ENCODE results near the gene MNT. TPM values are rescaled to one million over a fixed set of nuclear protein-coding genes. Genes with fewer than 3 reads are reported as not detected.

The MNT gene
- total and polyA plus RNA-seq, 2 experiments from 2014 or later, result 5.7 to 6.4 TPM

DNA sequence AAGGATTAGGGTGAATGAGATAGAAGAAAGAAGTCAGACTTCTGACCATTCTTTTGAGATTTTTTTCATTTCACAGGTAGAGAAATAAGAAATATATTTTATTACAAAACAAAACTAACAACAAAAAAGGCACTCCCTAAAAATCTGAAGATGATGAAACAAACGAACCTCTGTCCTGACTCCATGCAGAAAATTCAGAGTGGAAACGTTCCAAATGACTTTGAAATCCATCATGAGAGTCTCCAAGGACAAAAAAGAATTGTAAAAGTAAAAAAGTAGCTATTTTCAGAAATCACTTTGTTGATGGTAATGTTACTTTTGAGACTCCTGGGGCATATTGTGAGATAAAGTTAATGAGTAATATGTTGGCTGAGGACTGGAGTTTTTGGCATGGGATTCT, 26.4 kb upstream of the MNT start:
- Histone ChIP-seq H3K79me2 (replicated peaks; ENCODE audit: insufficient read depth) (peaks cover 13% of the 10 kb centered on the region), H4K20me1 (replicated peaks; ENCODE audit: insufficient read depth) (0 out of 2 replicates have a peak, but pooled peaks cover 12% of the 10 kb centered on the region), H3K4me2 (no peak overlapping the region), H3K27me3 (ENCODE audit: insufficient read depth) (no peaks in the 10 kb centered on the region), H3F3A (replicated peaks; ENCODE audit: low read depth) (no peaks in the 10 kb centered on the region), H3K4me3 (no peak overlapping the region), H3K9me2 (ENCODE audit: insufficient read depth) (no peaks in the 10 kb centered on the region), H3K4me1 (ENCODE audit: insufficient read depth) (no peaks in the 10 kb centered on the region), H2AFZ (no peak overlapping the region), H3K27ac (ENCODE audit: low read depth) (no peak overlapping the region), H3K36me3 (ENCODE audit: insufficient read depth) (no peaks in the 10 kb centered on the region; the same call in 1 of the 2 replicates)
- H3K27me3 Mint-ChIP-seq (ENCODE audit: insufficient read depth, low read depth, poor library complexity), result no peaks in the 10 kb centered on the region
- no peak overlapping the region for H3K27ac Mint-ChIP-seq
- TF ChIP-seq, protein P1, sequence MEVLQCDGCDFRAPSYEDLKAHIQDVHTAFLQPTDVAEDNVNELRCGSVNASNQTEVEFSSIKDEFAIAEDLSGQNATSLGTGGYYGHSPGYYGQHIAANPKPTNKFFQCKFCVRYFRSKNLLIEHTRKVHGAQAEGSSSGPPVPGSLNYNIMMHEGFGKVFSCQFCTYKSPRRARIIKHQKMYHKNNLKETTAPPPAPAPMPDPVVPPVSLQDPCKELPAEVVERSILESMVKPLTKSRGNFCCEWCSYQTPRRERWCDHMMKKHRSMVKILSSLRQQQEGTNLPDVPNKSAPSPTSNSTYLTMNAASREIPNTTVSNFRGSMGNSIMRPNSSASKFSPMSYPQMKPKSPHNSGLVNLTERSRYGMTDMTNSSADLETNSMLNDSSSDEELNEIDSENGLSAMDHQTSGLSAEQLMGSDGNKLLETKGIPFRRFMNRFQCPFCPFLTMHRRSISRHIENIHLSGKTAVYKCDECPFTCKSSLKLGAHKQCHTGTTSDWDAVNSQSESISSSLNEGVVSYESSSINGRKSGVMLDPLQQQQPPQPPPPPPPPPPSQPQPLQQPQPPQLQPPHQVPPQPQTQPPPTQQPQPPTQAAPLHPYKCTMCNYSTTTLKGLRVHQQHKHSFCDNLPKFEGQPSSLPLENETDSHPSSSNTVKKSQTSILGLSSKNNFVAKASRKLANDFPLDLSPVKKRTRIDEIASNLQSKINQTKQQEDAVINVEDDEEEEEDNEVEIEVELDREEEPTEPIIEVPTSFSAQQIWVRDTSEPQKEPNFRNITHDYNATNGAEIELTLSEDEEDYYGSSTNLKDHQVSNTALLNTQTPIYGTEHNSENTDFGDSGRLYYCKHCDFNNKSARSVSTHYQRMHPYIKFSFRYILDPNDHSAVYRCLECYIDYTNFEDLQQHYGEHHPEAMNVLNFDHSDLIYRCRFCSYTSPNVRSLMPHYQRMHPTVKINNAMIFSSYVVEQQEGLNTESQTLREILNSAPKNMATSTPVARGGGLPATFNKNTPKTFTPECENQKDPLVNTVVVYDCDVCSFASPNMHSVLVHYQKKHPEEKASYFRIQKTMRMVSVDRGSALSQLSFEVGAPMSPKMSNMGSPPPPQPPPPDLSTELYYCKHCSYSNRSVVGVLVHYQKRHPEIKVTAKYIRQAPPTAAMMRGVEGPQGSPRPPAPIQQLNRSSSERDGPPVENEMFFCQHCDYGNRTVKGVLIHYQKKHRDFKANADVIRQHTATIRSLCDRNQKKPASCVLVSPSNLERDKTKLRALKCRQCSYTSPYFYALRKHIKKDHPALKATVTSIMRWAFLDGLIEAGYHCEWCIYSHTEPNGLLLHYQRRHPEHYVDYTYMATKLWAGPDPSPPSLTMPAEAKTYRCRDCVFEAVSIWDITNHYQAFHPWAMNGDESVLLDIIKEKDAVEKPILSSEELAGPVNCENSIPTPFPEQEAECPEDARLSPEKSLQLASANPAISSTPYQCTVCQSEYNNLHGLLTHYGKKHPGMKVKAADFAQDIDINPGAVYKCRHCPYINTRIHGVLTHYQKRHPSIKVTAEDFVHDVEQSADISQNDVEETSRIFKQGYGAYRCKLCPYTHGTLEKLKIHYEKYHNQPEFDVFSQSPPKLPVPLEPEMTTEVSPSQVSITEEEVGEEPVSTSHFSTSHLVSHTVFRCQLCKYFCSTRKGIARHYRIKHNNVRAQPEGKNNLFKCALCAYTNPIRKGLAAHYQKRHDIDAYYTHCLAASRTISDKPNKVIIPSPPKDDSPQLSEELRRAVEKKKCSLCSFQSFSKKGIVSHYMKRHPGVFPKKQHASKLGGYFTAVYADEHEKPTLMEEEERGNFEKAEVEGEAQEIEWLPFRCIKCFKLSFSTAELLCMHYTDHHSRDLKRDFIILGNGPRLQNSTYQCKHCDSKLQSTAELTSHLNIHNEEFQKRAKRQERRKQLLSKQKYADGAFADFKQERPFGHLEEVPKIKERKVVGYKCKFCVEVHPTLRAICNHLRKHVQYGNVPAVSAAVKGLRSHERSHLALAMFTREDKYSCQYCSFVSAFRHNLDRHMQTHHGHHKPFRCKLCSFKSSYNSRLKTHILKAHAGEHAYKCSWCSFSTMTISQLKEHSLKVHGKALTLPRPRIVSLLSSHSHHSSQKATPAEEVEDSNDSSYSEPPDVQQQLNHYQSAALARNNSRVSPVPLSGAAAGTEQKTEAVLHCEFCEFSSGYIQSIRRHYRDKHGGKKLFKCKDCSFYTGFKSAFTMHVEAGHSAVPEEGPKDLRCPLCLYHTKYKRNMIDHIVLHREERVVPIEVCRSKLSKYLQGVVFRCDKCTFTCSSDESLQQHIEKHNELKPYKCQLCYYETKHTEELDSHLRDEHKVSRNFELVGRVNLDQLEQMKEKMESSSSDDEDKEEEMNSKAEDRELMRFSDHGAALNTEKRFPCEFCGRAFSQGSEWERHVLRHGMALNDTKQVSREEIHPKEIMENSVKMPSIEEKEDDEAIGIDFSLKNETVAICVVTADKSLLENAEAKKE (CRISPR knock-in tag; IDR thresholded peaks at IDR 0.05), result no peak
- H3K9me3 Mint-ChIP-seq, result no peaks in the 10 kb centered on the region
- no peak for ATAC-seq
- peaks cover 21% of the 10 kb centered on the region for H3K36me3 Mint-ChIP-seq (ENCODE audit: low read depth)
- no peak overlapping the region for H3K4me3 Mint-ChIP-seq
- H3K4me1 Mint-ChIP-seq, result no peaks in the 10 kb centered on the region; the same call in 2 of the 3 replicates
- DNase-seq (ENCODE audit: low spot score), result no peak

DNA sequence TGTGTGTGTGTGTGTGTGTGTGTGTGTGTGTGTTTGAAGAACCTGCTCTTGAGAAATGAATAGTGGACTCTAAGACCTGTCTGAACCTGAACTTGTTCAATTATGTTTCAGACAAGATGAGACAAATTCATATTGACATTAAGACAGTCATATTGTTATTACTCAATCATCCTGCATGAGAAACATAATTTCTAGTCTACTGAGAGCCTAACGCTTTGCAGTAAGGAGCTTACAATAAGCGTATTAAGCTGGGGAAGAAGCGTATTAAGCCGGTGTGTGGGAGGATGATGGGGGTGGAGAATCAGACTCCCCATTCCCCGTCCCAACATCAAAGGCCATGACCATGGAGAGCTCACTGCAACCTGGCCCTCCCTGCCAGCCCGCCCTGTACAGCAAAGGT, 22.4 kb upstream of the MNT start:
- Mint-ChIP-seq H3K27me3 (ENCODE audit: insufficient read depth, low read depth, poor library complexity) (peaks cover 3% of the 10 kb centered on the region), H3K4me3 (no peak overlapping the region), H3K27ac (no peak overlapping the region), H3K36me3 (ENCODE audit: low read depth) (peaks cover 46% of the 10 kb centered on the region), H3K4me1 (no peaks in the 10 kb centered on the region; the same call in 2 of the 3 replicates), H3K9me3 (no peaks in the 10 kb centered on the region)
- H3K4me3 ChIP-seq, result no peak overlapping the region
- DNase-seq (ENCODE audit: low spot score) (no peak), ATAC-seq (no peak)
- H3K27me3 ChIP-seq (ENCODE audit: insufficient read depth), result no peaks in the 10 kb centered on the region
- no peaks in the 10 kb centered on the region for H3K4me1 ChIP-seq (ENCODE audit: insufficient read depth)
- peaks cover 18% of the 10 kb centered on the region for H3K36me3 ChIP-seq (ENCODE audit: insufficient read depth)
- no peaks in the 10 kb centered on the region for H3K9me2 ChIP-seq (ENCODE audit: insufficient read depth)
- H2AFZ ChIP-seq, result no peak overlapping the region
- H4K20me1 ChIP-seq (replicated peaks; ENCODE audit: insufficient read depth), result peaks cover 16% of the 10 kb centered on the region; the same call in 1 of the 2 replicates
- H3F3A ChIP-seq (replicated peaks; ENCODE audit: low read depth), result 0 out of 2 replicates have a peak, but pooled peaks cover 6% of the 10 kb centered on the region
- peaks cover 12% of the 10 kb centered on the region; the same call in 1 of the 2 replicates for H3K79me2 ChIP-seq (replicated peaks; ENCODE audit: insufficient read depth)
- no peak overlapping the region for H3K27ac ChIP-seq (ENCODE audit: low read depth)
- H3K4me2 ChIP-seq, result no peak overlapping the region
- no peak for TF ChIP-seq CREB1 (CRISPR knock-in tag; IDR thresholded peaks at IDR 0.05; ENCODE audit: low read depth)
- TF ChIP-seq EZH2 (IDR thresholded peaks at IDR 0.05; ENCODE audit: low read depth, unreplicated experiment), result no peak
- no peak for TF ChIP-seq JUNB (IDR thresholded peaks at IDR 0.05; ENCODE audit: unreplicated experiment)
- TF ChIP-seq, protein P2, sequence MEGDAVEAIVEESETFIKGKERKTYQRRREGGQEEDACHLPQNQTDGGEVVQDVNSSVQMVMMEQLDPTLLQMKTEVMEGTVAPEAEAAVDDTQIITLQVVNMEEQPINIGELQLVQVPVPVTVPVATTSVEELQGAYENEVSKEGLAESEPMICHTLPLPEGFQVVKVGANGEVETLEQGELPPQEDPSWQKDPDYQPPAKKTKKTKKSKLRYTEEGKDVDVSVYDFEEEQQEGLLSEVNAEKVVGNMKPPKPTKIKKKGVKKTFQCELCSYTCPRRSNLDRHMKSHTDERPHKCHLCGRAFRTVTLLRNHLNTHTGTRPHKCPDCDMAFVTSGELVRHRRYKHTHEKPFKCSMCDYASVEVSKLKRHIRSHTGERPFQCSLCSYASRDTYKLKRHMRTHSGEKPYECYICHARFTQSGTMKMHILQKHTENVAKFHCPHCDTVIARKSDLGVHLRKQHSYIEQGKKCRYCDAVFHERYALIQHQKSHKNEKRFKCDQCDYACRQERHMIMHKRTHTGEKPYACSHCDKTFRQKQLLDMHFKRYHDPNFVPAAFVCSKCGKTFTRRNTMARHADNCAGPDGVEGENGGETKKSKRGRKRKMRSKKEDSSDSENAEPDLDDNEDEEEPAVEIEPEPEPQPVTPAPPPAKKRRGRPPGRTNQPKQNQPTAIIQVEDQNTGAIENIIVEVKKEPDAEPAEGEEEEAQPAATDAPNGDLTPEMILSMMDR (conservative IDR thresholded peaks at IDR 0.05; ENCODE audit: low read depth in 2 of 2), result no peak
- TF ChIP-seq, protein P3, sequence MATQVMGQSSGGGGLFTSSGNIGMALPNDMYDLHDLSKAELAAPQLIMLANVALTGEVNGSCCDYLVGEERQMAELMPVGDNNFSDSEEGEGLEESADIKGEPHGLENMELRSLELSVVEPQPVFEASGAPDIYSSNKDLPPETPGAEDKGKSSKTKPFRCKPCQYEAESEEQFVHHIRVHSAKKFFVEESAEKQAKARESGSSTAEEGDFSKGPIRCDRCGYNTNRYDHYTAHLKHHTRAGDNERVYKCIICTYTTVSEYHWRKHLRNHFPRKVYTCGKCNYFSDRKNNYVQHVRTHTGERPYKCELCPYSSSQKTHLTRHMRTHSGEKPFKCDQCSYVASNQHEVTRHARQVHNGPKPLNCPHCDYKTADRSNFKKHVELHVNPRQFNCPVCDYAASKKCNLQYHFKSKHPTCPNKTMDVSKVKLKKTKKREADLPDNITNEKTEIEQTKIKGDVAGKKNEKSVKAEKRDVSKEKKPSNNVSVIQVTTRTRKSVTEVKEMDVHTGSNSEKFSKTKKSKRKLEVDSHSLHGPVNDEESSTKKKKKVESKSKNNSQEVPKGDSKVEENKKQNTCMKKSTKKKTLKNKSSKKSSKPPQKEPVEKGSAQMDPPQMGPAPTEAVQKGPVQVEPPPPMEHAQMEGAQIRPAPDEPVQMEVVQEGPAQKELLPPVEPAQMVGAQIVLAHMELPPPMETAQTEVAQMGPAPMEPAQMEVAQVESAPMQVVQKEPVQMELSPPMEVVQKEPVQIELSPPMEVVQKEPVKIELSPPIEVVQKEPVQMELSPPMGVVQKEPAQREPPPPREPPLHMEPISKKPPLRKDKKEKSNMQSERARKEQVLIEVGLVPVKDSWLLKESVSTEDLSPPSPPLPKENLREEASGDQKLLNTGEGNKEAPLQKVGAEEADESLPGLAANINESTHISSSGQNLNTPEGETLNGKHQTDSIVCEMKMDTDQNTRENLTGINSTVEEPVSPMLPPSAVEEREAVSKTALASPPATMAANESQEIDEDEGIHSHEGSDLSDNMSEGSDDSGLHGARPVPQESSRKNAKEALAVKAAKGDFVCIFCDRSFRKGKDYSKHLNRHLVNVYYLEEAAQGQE (IDR thresholded peaks at IDR 0.05; ENCODE audit: unreplicated experiment), result no peak
- TF ChIP-seq ZNF114 (CRISPR knock-in tag; IDR thresholded peaks at IDR 0.05), result no peak
- TF ChIP-seq POLR2AphosphoS5 (IDR thresholded peaks at IDR 0.05; ENCODE audit: low read depth), result no peak
- TF ChIP-seq ZNF331 (CRISPR knock-in tag; IDR thresholded peaks at IDR 0.05; ENCODE audit: low read depth), result no peak
- TF ChIP-seq EZH2phosphoT487 (IDR thresholded peaks at IDR 0.05; ENCODE audit: unreplicated experiment), result no peak
- no peak for TF ChIP-seq NANOG (IDR thresholded peaks at IDR 0.05; ENCODE audit: borderline replicate concordance)
